Kidney tubule cell (primary cell): ENCODE measurements around the gene MRGPRX1.
"Not testable (repeated sequence)": the region's sequence is repeated elsewhere in the genome, so short reads cannot be mapped to it uniquely, and the experiment has no call there.

Experiments used
- DNase-seq: peaks from one replicate; pipeline ENCODE4 v3.0.0-alpha.2; 2018; ENCODE audit warnings: low spot score

The MRGPRX1 gene

GRCh38 chr11:18939314-18939713 is at the start of gene MRGPRX1:
MRGPRX1 (minus strand) TSS chr11:18939414; CDS start chr11:18934784, 4,630 bp downstream.
- DNase-seq: no peak

GRCh38 chr11:18987454-18988231 is 48.4 kb upstream of the MRGPRX1 start:
- DNase-seq: peak; percentile 92

GRCh38 chr11:18986744-18987143 is 47.5 kb upstream of the MRGPRX1 start:
- DNase-seq: peak; percentile 35

- DNase-seq: no peak
These were observed 42.7 kb upstream of the MRGPRX1 start for GRCh38 chr11:18981897-18982296.

- peak; percentile 9 for DNase-seq
These were observed 35.0 kb upstream of the MRGPRX1 start for GRCh38 chr11:18974192-18974591.

GRCh38 chr11:18972336-18972735 is 33.1 kb upstream of the MRGPRX1 start:
- no peak for DNase-seq

GRCh38 chr11:18969720-18970119 is 30.5 kb upstream of the MRGPRX1 start:
- DNase-seq: no peak

- peak; percentile 31 for DNase-seq
These were observed 19.2 kb upstream of the MRGPRX1 start for GRCh38 chr11:18958221-18958910.

- DNase-seq: no peak
These were observed 17.4 kb upstream of the MRGPRX1 start for GRCh38 chr11:18956630-18957029.

GRCh38 chr11:18936002-18936673 is 3.1 kb downstream of the MRGPRX1 start:
- no peak for DNase-seq

- DNase-seq: no peak
These were observed 4.9 kb downstream of the MRGPRX1 start for GRCh38 chr11:18934195-18934814.

- DNase-seq: no peak
These were observed 11.5 kb downstream of the MRGPRX1 start for GRCh38 chr11:18927550-18928322.

- not testable (repeated sequence) for DNase-seq
These were observed 13.8 kb downstream of the MRGPRX1 start for GRCh38 chr11:18925426-18925825.

- no peak for DNase-seq
These were observed 26.3 kb downstream of the MRGPRX1 start for GRCh38 chr11:18912883-18913282.

- peak; percentile 49 for DNase-seq
These were observed 31.8 kb downstream of the MRGPRX1 start for GRCh38 chr11:18907391-18907790.

GRCh38 chr11:18900637-18901036 is 38.6 kb downstream of the MRGPRX1 start:
- DNase-seq: not testable (repeated sequence)

GRCh38 chr11:18900151-18900611 is 39.0 kb downstream of the MRGPRX1 start:
- not testable (repeated sequence) for DNase-seq

- DNase-seq: not testable (repeated sequence)
These were observed 47.5 kb downstream of the MRGPRX1 start for GRCh38 chr11:18891712-18892111.

- DNase-seq: no peak
These were observed 48.6 kb downstream of the MRGPRX1 start for GRCh38 chr11:18890615-18891014.
